DND-41 (cell line): ENCODE data around the gene MIAT.

Experiments used
- ATAC-seq: fragments of 200-7000 bp; cut with Tn5 transposase; 3 replicates; pipeline ENCODE4 v1.9.1; 2021; ENCODE audit warnings: low read depth; ENCODE audit not compliant: insufficient read depth
- DNase-seq: peaks from one replicate; pipeline ENCODE4 v3.0.0-alpha.2; 2020
- H2AFZ ChIP-seq: 2 replicates; pipeline ENCODE4 v1.6.0; 2012; ENCODE audit warnings: low read depth, low read length
- H3K27ac ChIP-seq: 2 replicates; pipeline ENCODE4 v1.5.1; 2012; ENCODE audit warnings: low read length, inconsistent platforms
- H3K27me3 ChIP-seq: fragments of 200-600 bp; sonication (generic); 2 replicates; pipeline ENCODE4 v1.6.0; 2012; ENCODE audit warnings: low read length, mild to moderate bottlenecking, inconsistent platforms; ENCODE audit not compliant: insufficient read depth, poor library complexity
- H3K36me3 ChIP-seq: 2 replicates; pipeline ENCODE4 v1.5.1; 2012; ENCODE audit warnings: low read length, inconsistent platforms; ENCODE audit not compliant: insufficient read depth
- H3K4me1 ChIP-seq: 2 replicates; pipeline ENCODE4 v1.5.1; 2012; ENCODE audit warnings: mild to moderate bottlenecking, low read length; ENCODE audit not compliant: insufficient read depth
- H3K4me2 ChIP-seq: 2 replicates; pipeline ENCODE4 v1.6.0; 2012; ENCODE audit warnings: mild to moderate bottlenecking, moderate library complexity, low read length, inconsistent platforms; ENCODE audit not compliant: insufficient read depth
- H3K4me3 ChIP-seq, 2 experiments: fragments of 200-600 bp in 1 of 2; shearing (Covaris generic) in 1 of 2; 2 replicates each; pipeline ENCODE4 v1.5.1; 2012 to 2016; ENCODE audit warnings: inconsistent platforms in 2 of 2, low read length in 2 of 2, mild to moderate bottlenecking in 2 of 2, low read depth in 1 of 2, moderate library complexity in 1 of 2
- H3K79me2 ChIP-seq: 2 replicates; pipeline ENCODE4 v1.6.0; 2012; ENCODE audit warnings: low read length, inconsistent platforms; ENCODE audit not compliant: insufficient read depth
- H3K9ac ChIP-seq: 2 replicates; pipeline ENCODE4 v1.6.0; 2012; ENCODE audit warnings: low read depth, mild to moderate bottlenecking, inconsistent platforms, low read length, moderate library complexity
- H3K9me3 ChIP-seq: 2 replicates; pipeline ENCODE4 v1.5.1; 2012; ENCODE audit warnings: low read length, moderate library complexity, mild to moderate bottlenecking, inconsistent platforms; ENCODE audit not compliant: insufficient read depth, severe bottlenecking
- H4K20me1 ChIP-seq: 2 replicates; pipeline ENCODE4 v1.6.0; 2012; ENCODE audit warnings: low read length; ENCODE audit not compliant: insufficient read depth
- EZH2 ChIP-seq: IDR thresholded peaks from 3 replicates; pipeline ENCODE4 v1.6.1; 2012; ENCODE audit warnings: borderline replicate concordance, low read depth, mild to moderate bottlenecking, moderate library complexity, low read length, inconsistent platforms; ENCODE audit not compliant: severe bottlenecking
- TF ChIP-seq, protein P1 (sequence below): IDR thresholded peaks from 2 replicates; pipeline ENCODE4 v1.5.1; 2012; ENCODE audit warnings: borderline replicate concordance, low read length, moderate library complexity, mild to moderate bottlenecking; ENCODE audit not compliant: poor library complexity, severe bottlenecking; ENCODE audit errors: extremely low read depth

Gene MIAT

DNA sequence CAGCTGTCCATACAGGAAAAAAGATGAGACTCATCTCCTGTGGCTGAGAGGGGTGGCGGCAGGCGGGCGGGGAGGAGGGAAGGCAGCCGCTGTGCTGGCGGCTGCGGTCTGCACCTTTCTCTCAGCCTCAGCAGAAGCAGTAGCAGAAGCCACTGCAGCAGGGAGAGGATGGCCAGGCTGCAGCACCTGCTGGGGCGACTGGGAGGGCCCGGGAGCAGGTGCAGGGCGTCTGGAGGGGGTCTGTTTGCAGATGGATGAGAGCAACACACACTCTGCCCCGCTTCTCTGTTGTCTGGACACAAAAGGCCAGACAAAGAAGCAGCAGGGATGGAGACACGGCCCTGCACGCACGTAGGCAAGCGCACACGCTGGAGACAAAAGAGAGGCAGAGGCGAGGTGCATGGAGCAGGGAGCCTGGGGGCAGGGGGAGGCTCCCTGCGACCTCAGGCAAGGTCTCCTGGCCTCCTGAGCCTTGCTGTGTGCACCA lies 9.3 kb upstream of the MIAT start:
- no peak overlapping the region for H3K4me3 ChIP-seq
- no peaks in the 10 kb centered on the region for H3K36me3 ChIP-seq
- TF ChIP-seq, protein P1, sequence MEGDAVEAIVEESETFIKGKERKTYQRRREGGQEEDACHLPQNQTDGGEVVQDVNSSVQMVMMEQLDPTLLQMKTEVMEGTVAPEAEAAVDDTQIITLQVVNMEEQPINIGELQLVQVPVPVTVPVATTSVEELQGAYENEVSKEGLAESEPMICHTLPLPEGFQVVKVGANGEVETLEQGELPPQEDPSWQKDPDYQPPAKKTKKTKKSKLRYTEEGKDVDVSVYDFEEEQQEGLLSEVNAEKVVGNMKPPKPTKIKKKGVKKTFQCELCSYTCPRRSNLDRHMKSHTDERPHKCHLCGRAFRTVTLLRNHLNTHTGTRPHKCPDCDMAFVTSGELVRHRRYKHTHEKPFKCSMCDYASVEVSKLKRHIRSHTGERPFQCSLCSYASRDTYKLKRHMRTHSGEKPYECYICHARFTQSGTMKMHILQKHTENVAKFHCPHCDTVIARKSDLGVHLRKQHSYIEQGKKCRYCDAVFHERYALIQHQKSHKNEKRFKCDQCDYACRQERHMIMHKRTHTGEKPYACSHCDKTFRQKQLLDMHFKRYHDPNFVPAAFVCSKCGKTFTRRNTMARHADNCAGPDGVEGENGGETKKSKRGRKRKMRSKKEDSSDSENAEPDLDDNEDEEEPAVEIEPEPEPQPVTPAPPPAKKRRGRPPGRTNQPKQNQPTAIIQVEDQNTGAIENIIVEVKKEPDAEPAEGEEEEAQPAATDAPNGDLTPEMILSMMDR, result no peak
- TF ChIP-seq EZH2, result no peak
- H3K79me2 ChIP-seq, result no peaks in the 10 kb centered on the region
- peaks cover 1% of the 10 kb centered on the region for H3K27me3 ChIP-seq
- H3K4me1 ChIP-seq, result peaks cover 49% of the 10 kb centered on the region
- peak overlapping the region; percentile 59 for H3K27ac ChIP-seq
- no peaks in the 10 kb centered on the region for H4K20me1 ChIP-seq
- ATAC-seq (peak; percentile 82), DNase-seq (peak; percentile 83)
- no peak overlapping the region for H2AFZ ChIP-seq
- no peak overlapping the region for H3K9ac ChIP-seq
- H3K4me2 ChIP-seq, result peak overlapping the region; percentile 20; the same call in 1 of the 2 replicates
- no peaks in the 10 kb centered on the region for H3K9me3 ChIP-seq

DNA sequence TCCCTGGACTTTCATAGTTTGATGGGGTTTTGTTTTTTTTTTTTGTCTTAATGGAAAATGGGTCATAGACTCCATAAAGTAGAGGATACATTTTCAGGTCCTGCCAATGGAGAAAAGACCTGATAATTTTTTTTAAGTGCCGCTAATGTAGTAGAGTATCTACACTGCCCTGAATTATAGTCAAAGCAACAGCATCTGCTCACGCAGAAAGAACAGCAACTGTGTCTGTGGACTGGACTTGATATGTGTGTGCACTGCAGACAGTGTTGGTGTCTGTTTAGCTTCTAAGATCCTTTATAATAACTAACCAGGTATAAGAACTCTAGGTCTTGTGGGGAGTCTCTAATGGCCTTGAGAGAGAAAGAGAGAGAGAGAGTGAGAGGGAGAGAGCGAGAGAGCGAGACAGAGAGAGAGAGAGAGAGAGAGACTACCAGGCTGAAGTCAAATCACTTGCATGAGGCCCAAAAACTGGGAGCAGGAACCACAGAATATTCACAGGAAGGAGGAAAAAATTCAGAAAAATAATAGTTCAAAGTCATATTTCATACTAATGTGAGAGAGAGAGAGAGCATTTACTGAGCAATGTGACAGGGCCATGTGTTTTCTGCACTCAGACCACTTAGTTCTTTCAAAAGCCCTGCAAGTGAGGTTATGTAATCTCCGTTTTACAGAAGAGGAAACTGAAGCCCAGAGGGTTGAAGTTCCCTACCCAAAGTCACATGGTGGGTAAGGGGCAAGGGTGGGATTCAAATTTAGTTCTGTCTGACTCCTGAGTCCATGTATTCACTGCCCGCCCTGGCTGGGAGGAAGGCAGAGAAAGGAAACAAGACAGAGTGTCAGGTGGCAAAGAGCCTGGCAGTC lies 8.6 kb upstream of the MIAT start:
- no peak for DNase-seq
- Histone ChIP-seq H3K4me1 (peaks cover 42% of the 10 kb centered on the region), H3K9me3 (no peaks in the 10 kb centered on the region), H3K79me2 (no peaks in the 10 kb centered on the region), H3K9ac (no peak overlapping the region), H2AFZ (no peak overlapping the region), H4K20me1 (no peaks in the 10 kb centered on the region), H3K27me3 (peaks cover 5% of the 10 kb centered on the region), H3K4me2 (no peak overlapping the region), H3K27ac (peak overlapping the region; percentile 59), H3K36me3 (no peaks in the 10 kb centered on the region), H3K4me3 (no peak overlapping the region)
- ATAC-seq, result no peak
- no peak for TF ChIP-seq EZH2
- TF ChIP-seq, protein P1, result no peak

- no peak for ATAC-seq
Measured at GRCh38 chr22:26650722-26651421, 6.5 kb upstream of the MIAT start.

More at GRCh38 chr22:26650722-26651421, 6.5 kb upstream of the MIAT start:
- Histone ChIP-seq H3K4me1 (peaks cover 27% of the 10 kb centered on the region), H3K27ac (no peak overlapping the region), H3K36me3 (no peaks in the 10 kb centered on the region), H3K27me3 (peaks cover 5% of the 10 kb centered on the region), H3K4me3 (no peak overlapping the region), H3K79me2 (no peaks in the 10 kb centered on the region), H2AFZ (no peak overlapping the region), H4K20me1 (no peaks in the 10 kb centered on the region), H3K4me2 (no peak overlapping the region), H3K9me3 (no peaks in the 10 kb centered on the region), H3K9ac (no peak overlapping the region)
- no peak for TF ChIP-seq EZH2
- TF ChIP-seq, protein P1, result no peak
- DNase-seq, result no peak
